H1 (cell line): ENCODE measurements around the gene TUNAR.

ENCODE experiments used
- ATF3 ChIP-seq: IDR thresholded peaks from 2 replicates; pipeline ENCODE4 v1.6.1; 2011; ENCODE audit warnings: low read depth, mild to moderate bottlenecking, low read length; ENCODE audit not compliant: insufficient read depth
- CEBPB ChIP-seq: IDR thresholded peaks from 2 replicates; pipeline ENCODE4 v1.6.1; 2012; ENCODE audit warnings: low read depth, low read length
- CTCF ChIP-seq, 3 experiments: IDR thresholded peaks; 1 replicate in 2 of 3; 2 replicates in 1 of 3; pipeline versions ENCODE4 v1.5.1 to v1.6.1; 2011; ENCODE audit warnings: low read length in 3 of 3, mild to moderate bottlenecking in 3 of 3, inconsistent platforms in 2 of 3, low read depth in 1 of 3, moderate library complexity in 1 of 3; ENCODE audit not compliant: insufficient read depth in 1 of 3; ENCODE audit errors: control extremely low read depth in 1 of 3
- E2F6 ChIP-seq: IDR thresholded peaks from 2 replicates; pipeline ENCODE4 v1.6.1; 2012; ENCODE audit warnings: inconsistent platforms
- EP300 ChIP-seq, 2 experiments: IDR thresholded peaks; 1 replicate in 1 of 2; 2 replicates in 1 of 2; pipeline ENCODE4 v1.6.1; 2011 to 2012; ENCODE audit warnings: low read depth in 2 of 2, low read length in 2 of 2, mild to moderate bottlenecking in 2 of 2, borderline replicate concordance in 1 of 2, inconsistent platforms in 1 of 2, moderate library complexity in 1 of 2
- POLR2A ChIP-seq, 2 experiments: IDR thresholded peaks; 1 replicate in 1 of 2; 2 replicates in 1 of 2; pipeline ENCODE4 v1.6.1; 2011; ENCODE audit warnings: low read depth in 2 of 2, low read length in 2 of 2, mild to moderate bottlenecking in 2 of 2; ENCODE audit errors: control extremely low read depth in 1 of 2
- POLR2AphosphoS5 ChIP-seq: IDR thresholded peaks from 2 replicates; pipeline ENCODE4 v1.6.1; 2011; ENCODE audit warnings: low read depth, low read length
- RFX5 ChIP-seq: IDR thresholded peaks from 2 replicates; pipeline ENCODE4 v1.6.1; 2011; ENCODE audit warnings: low read depth, low read length, improper control_type of control experiment, borderline replicate concordance
- ZNF274 ChIP-seq: IDR thresholded peaks from 2 replicates; pipeline ENCODE4 v1.7.0; 2012; ENCODE audit warnings: low read length, borderline replicate concordance; ENCODE audit errors: extremely low read depth
- TF ChIP-seq, protein P1 (sequence below): fragments of 300-600 bp; sonication (generic); IDR thresholded peaks from 2 replicates; pipeline ENCODE4 v1.7.1; 2012; ENCODE audit warnings: low read length, moderate library complexity, mild to moderate bottlenecking, inconsistent platforms; ENCODE audit not compliant: insufficient replicate concordance

- no peak for TF ChIP-seq EP300 (IDR thresholded peaks at IDR 0.05; ENCODE audit: borderline replicate concordance in 1 of 2, low read depth in 2 of 2, low read length in 2 of 2)
- TF ChIP-seq CTCF (IDR thresholded peaks at IDR 0.05; ENCODE audit: control extremely low read depth in 1 of 3, insufficient read depth in 1 of 3, low read depth in 1 of 3, low read length in 3 of 3), result no peak
- no peak for TF ChIP-seq E2F6
- no peak for TF ChIP-seq POLR2AphosphoS5
- TF ChIP-seq RFX5, result no peak
- TF ChIP-seq POLR2A (IDR thresholded peaks at IDR 0.05; ENCODE audit: control extremely low read depth in 1 of 2, low read depth in 2 of 2, low read length in 2 of 2), result no peak
- no peak for TF ChIP-seq ATF3
- TF ChIP-seq, protein P1, sequence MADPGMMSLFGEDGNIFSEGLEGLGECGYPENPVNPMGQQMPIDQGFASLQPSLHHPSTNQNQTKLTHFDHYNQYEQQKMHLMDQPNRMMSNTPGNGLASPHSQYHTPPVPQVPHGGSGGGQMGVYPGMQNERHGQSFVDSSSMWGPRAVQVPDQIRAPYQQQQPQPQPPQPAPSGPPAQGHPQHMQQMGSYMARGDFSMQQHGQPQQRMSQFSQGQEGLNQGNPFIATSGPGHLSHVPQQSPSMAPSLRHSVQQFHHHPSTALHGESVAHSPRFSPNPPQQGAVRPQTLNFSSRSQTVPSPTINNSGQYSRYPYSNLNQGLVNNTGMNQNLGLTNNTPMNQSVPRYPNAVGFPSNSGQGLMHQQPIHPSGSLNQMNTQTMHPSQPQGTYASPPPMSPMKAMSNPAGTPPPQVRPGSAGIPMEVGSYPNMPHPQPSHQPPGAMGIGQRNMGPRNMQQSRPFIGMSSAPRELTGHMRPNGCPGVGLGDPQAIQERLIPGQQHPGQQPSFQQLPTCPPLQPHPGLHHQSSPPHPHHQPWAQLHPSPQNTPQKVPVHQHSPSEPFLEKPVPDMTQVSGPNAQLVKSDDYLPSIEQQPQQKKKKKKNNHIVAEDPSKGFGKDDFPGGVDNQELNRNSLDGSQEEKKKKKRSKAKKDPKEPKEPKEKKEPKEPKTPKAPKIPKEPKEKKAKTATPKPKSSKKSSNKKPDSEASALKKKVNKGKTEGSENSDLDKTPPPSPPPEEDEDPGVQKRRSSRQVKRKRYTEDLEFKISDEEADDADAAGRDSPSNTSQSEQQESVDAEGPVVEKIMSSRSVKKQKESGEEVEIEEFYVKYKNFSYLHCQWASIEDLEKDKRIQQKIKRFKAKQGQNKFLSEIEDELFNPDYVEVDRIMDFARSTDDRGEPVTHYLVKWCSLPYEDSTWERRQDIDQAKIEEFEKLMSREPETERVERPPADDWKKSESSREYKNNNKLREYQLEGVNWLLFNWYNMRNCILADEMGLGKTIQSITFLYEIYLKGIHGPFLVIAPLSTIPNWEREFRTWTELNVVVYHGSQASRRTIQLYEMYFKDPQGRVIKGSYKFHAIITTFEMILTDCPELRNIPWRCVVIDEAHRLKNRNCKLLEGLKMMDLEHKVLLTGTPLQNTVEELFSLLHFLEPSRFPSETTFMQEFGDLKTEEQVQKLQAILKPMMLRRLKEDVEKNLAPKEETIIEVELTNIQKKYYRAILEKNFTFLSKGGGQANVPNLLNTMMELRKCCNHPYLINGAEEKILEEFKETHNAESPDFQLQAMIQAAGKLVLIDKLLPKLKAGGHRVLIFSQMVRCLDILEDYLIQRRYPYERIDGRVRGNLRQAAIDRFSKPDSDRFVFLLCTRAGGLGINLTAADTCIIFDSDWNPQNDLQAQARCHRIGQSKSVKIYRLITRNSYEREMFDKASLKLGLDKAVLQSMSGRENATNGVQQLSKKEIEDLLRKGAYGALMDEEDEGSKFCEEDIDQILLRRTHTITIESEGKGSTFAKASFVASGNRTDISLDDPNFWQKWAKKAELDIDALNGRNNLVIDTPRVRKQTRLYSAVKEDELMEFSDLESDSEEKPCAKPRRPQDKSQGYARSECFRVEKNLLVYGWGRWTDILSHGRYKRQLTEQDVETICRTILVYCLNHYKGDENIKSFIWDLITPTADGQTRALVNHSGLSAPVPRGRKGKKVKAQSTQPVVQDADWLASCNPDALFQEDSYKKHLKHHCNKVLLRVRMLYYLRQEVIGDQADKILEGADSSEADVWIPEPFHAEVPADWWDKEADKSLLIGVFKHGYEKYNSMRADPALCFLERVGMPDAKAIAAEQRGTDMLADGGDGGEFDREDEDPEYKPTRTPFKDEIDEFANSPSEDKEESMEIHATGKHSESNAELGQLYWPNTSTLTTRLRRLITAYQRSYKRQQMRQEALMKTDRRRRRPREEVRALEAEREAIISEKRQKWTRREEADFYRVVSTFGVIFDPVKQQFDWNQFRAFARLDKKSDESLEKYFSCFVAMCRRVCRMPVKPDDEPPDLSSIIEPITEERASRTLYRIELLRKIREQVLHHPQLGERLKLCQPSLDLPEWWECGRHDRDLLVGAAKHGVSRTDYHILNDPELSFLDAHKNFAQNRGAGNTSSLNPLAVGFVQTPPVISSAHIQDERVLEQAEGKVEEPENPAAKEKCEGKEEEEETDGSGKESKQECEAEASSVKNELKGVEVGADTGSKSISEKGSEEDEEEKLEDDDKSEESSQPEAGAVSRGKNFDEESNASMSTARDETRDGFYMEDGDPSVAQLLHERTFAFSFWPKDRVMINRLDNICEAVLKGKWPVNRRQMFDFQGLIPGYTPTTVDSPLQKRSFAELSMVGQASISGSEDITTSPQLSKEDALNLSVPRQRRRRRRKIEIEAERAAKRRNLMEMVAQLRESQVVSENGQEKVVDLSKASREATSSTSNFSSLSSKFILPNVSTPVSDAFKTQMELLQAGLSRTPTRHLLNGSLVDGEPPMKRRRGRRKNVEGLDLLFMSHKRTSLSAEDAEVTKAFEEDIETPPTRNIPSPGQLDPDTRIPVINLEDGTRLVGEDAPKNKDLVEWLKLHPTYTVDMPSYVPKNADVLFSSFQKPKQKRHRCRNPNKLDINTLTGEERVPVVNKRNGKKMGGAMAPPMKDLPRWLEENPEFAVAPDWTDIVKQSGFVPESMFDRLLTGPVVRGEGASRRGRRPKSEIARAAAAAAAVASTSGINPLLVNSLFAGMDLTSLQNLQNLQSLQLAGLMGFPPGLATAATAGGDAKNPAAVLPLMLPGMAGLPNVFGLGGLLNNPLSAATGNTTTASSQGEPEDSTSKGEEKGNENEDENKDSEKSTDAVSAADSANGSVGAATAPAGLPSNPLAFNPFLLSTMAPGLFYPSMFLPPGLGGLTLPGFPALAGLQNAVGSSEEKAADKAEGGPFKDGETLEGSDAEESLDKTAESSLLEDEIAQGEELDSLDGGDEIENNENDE, result no peak
- no peak for TF ChIP-seq CEBPB
- no peak for TF ChIP-seq ZNF274
Observed at GRCh38 chr14:95877633-95878032, 1.0 kb downstream of the TUNAR start.
